GM12878 (cell line): ENCODE results near the gene PLXNA4. TPM values are rescaled to one million over a fixed set of nuclear protein-coding genes. Genes with fewer than 3 reads are reported as not detected.

ENCODE experiments used
- ATAC-seq: fragments of 200-7000 bp; cut with Tn5 transposase; 3 replicates; pipeline ENCODE4 v1.9.1; 2020; ENCODE audit warnings: mild to moderate bottlenecking, moderate library complexity
- BruUV-seq: library from RNA; stranded (reverse); fragments of 400-500 nt; replicated peaks from 2 replicates; lab custom pipeline; 2021; lab: Mats Ljungman, UMichigan
- CTCF ChIA-PET: fragments of 300-600 bp; sonication (Branson Sonifier 250); formaldehyde crosslinking; extraction: SDS; loops from one replicate; lab custom pipeline; 2021; ENCODE audit warnings: inconsistent platforms; lab: Yijun Ruan, JAX
- POLR2A ChIA-PET: fragments of 350-600 bp; formaldehyde crosslinking; extraction: SDS; loops from one replicate; lab custom pipeline; 2021; ENCODE audit warnings: inconsistent platforms; lab: Charles Lee
- RAD21 ChIA-PET: fragments of 300-600 bp; sonication (Branson Sonifier 250); formaldehyde crosslinking; loops from one replicate; lab custom pipeline; 2023; ENCODE audit warnings: antibody characterized with exemption; ENCODE audit not compliant: unreplicated experiment; lab: Charles Lee
- SMC1A ChIA-PET: fragments of 300-600 bp; sonication (Branson Sonifier 250); formaldehyde crosslinking; loops from one replicate; lab custom pipeline; 2023; ENCODE audit not compliant: unreplicated experiment, uncharacterized antibody; lab: Charles Lee
- DNase-seq: peaks from one replicate; pipeline ENCODE4 v3.0.0-alpha.2; 2011; ENCODE audit warnings: low read depth, low spot score
- FAIRE-seq: peaks from 3 replicates; lab custom pipeline; 2011; peaks lifted over from hg19 to GRCh38; lab: Jason Lieb, UNC
- H2AFZ ChIP-seq: 2 replicates; pipeline ENCODE4 v1.6.0; 2011; ENCODE audit warnings: low read depth, low read length, control low read depth; ENCODE audit not compliant: control insufficient read depth
- H3K27ac ChIP-seq: 2 replicates; pipeline ENCODE4 v1.5.1; 2011; ENCODE audit warnings: control low read depth; ENCODE audit not compliant: control insufficient read depth, insufficient read depth
- H3K27me3 ChIP-seq, 2 experiments: replicated peaks in 1 of 2; 2 replicates each; pipeline versions ENCODE4 v1.6.0 to v1.6.1; 2011; ENCODE audit warnings: low read length in 1 of 2; ENCODE audit not compliant: control insufficient read depth in 2 of 2, insufficient read depth in 2 of 2
- H3K36me3 ChIP-seq, 2 experiments: 2 replicates each; pipeline ENCODE4 v1.5.1; 2011; ENCODE audit warnings: low read length in 1 of 2; ENCODE audit not compliant: control insufficient read depth in 2 of 2, insufficient read depth in 2 of 2
- H3K4me1 ChIP-seq: 2 replicates; pipeline ENCODE4 v1.6.1; 2011; ENCODE audit warnings: mild to moderate bottlenecking, low read length, moderate library complexity, mixed read lengths; ENCODE audit not compliant: control insufficient read depth, insufficient read depth
- H3K4me2 ChIP-seq: 2 replicates; pipeline ENCODE4 v1.6.0; 2011; ENCODE audit warnings: control low read depth; ENCODE audit not compliant: control insufficient read depth, insufficient read depth
- H3K4me3 ChIP-seq: fragments of 200-600 bp; sonication (generic); 2 replicates; pipeline ENCODE4 v1.5.1; 2016
- H3K79me2 ChIP-seq: 2 replicates; pipeline ENCODE4 v1.6.0; 2011; ENCODE audit warnings: low read length; ENCODE audit not compliant: control insufficient read depth, insufficient read depth
- H3K9ac ChIP-seq: 2 replicates; pipeline ENCODE4 v1.8.0; 2011; ENCODE audit warnings: low read length, control low read depth, mixed read lengths; ENCODE audit not compliant: control insufficient read depth, insufficient read depth
- H3K9me3 ChIP-seq: replicated peaks from 3 replicates; pipeline ENCODE4 v1.5.1; 2011; ENCODE audit warnings: mild to moderate bottlenecking, low read length; ENCODE audit not compliant: control insufficient read depth, insufficient read depth
- H4K20me1 ChIP-seq: 2 replicates; pipeline ENCODE4 v1.6.0; 2011; ENCODE audit not compliant: control insufficient read depth, insufficient read depth
- ATF7 ChIP-seq: fragments of 450-650 bp; IDR thresholded peaks from 2 replicates; pipeline ENCODE4 v1.6.1; 2016; ENCODE audit warnings: low read depth, mild to moderate bottlenecking
- BCL11A ChIP-seq: IDR thresholded peaks from 2 replicates; pipeline ENCODE4 v1.6.1; 2011; ENCODE audit warnings: low read depth, low read length
- BHLHE40 ChIP-seq, 2 experiments: fragments of 450-650 bp in 1 of 2; IDR thresholded peaks; 2 replicates each; pipeline ENCODE4 v1.6.1; 2011 to 2017; ENCODE audit warnings: low read depth in 2 of 2, borderline replicate concordance in 1 of 2, improper control_type of control experiment in 1 of 2, low read length in 1 of 2, mild to moderate bottlenecking in 1 of 2
- CBFB ChIP-seq: IDR thresholded peaks from 2 replicates; pipeline ENCODE4 v1.6.1; 2016; ENCODE audit warnings: antibody characterized with exemption, low read depth
- CBX3 ChIP-seq: fragments of 200-600 bp; sonication (generic); IDR thresholded peaks from 2 replicates; pipeline ENCODE4 v1.6.1; 2016; ENCODE audit warnings: low read depth, borderline replicate concordance
- CEBPB ChIP-seq, 2 experiments: fragments of 150-350 bp in 1 of 2; IDR thresholded peaks; 2 replicates each; pipeline ENCODE4 v1.6.1; 2012 to 2014; ENCODE audit warnings: low read depth in 2 of 2, low read length in 2 of 2, borderline replicate concordance in 1 of 2, inconsistent platforms in 1 of 2
- CHD1 ChIP-seq: IDR thresholded peaks from 2 replicates; pipeline ENCODE4 v1.6.1; 2012; ENCODE audit warnings: low read depth, low read length, improper control_type of control experiment
- CREM ChIP-seq: IDR thresholded peaks from 2 replicates; pipeline ENCODE4 v1.6.1; 2014; ENCODE audit warnings: antibody characterized with exemption, low read depth
- NFYB ChIP-seq: IDR thresholded peaks from 2 replicates; pipeline ENCODE4 v1.6.1; 2011; ENCODE audit warnings: low read depth, mild to moderate bottlenecking, low read length, improper control_type of control experiment, moderate library complexity; ENCODE audit not compliant: insufficient read depth
- NR2F1 ChIP-seq: fragments of 450-650 bp; conservative IDR thresholded peaks from 2 replicates; pipeline ENCODE4 v1.6.1; 2017; ENCODE audit warnings: mild to moderate bottlenecking
- RAD51 ChIP-seq: fragments of 450-650 bp; IDR thresholded peaks from 2 replicates; pipeline ENCODE4 v1.6.1; 2016; ENCODE audit warnings: moderate library complexity, mild to moderate bottlenecking, inconsistent platforms
- RUNX3 ChIP-seq: IDR thresholded peaks from 2 replicates; pipeline ENCODE4 v1.6.1; 2012; ENCODE audit warnings: low read length, inconsistent platforms
- ZNF207 ChIP-seq: fragments of 450-650 bp; IDR thresholded peaks from 2 replicates; pipeline ENCODE4 v1.6.1; 2014; ENCODE audit warnings: antibody characterized with exemption, mild to moderate bottlenecking, borderline replicate concordance
- ZZZ3 ChIP-seq: IDR thresholded peaks from 2 replicates; pipeline ENCODE4 v1.6.1; 2011; ENCODE audit warnings: low read depth; ENCODE audit not compliant: control insufficient read depth, insufficient read length
- WGBS: methylation state at CpG from one replicate; pipeline ENCODE4 v1.1.6; 2016; ENCODE audit warnings: low lambda C conversion rate; ENCODE audit not compliant: insufficient replicate concordance, insufficient coverage; ENCODE audit errors: missing lambda C conversion rate; 5-methylcytosine and 5-hydroxymethylcytosine counted together
- in situ Hi-C: fragments of 300-500 bp; cut with MboI; formaldehyde crosslinking; loops from 9 replicates; pipeline ENCODE4 v1.14.3; 2018; ENCODE audit warnings: mixed read lengths
- intact Hi-C: fragments of 100-400 bp; cut with micrococcal nuclease; formaldehyde crosslinking; loops from one replicate; pipeline ENCODE4 v1.14.2; 2022; ENCODE audit not compliant: unreplicated experiment
- polyA plus RNA-seq, 11 experiments: library from polyadenylated mRNA; depleted of rRNA in 4 of 11; unstranded in 6 of 11; stranded (reverse) in 5 of 11; fragments of >200 nt; fragmentation: Nextera tagmentation in 4 of 11; fragmentation: Illumina TruSeq in 1 of 11; extraction: Ambion mirVana in 4 of 11; extraction: Trizol in 1 of 11; gene quantifications; 1 replicate in 1 of 11; 2 replicates in 10 of 11; pipeline versions ENCODE4 v1.2.1 to v1.2.3, GENCODE V29; 2011 to 2016; ENCODE audit warnings: inconsistent platforms in 2 of 11, missing spikeins in 2 of 11, low read depth in 1 of 11
- total RNA-seq, 4 experiments: library from RNA; depleted of rRNA in 3 of 4; stranded (reverse); fragments of >200 nt in 3 of 4; fragmentation: Illumina TruSeq in 1 of 4; extraction: Trizol in 1 of 4; gene quantifications; 2 replicates each; pipeline versions ENCODE4 v1.2.1 to v1.2.3, GENCODE V29; 2013 to 2021
- TF ChIP-seq, protein P1 (sequence below): fragments of 450-650 bp; IDR thresholded peaks from 2 replicates; pipeline ENCODE4 v1.6.1; 2018; ENCODE audit warnings: mild to moderate bottlenecking, low read depth, moderate library complexity; ENCODE audit not compliant: partially characterized antibody
- TF ChIP-seq, protein P2 (sequence below): fragments of 450-650 bp; IDR thresholded peaks from 2 replicates; pipeline ENCODE4 v1.6.1; 2018; ENCODE audit warnings: borderline replicate concordance, mild to moderate bottlenecking; ENCODE audit not compliant: partially characterized antibody

PLXNA4 gene
- total and polyA plus RNA-seq, 10 of the 15 experiments (the other 5 are each of a cell fraction or from before 2014, with no cell fraction given), result 0.03 TPM; not detected in 9

DNA sequence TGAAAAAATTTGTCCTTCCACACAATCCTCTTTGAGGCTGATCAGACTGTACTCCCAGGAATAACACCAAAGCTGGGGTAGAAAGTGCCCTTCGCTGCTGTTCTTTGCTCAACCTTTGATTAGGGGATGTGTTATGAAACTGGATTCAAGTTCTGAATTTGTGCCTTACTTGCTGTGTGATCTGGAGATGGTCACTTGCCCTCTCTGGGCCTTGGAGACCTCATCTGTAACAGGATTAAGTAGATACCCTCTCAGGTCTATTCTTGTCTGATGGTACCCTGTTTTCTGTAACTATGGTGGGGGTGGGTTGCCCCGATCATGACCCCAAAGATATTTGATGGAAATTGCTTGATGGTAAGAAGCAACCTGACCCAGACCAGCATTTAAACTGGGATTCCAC, 368.5 kb downstream of the PLXNA4 start (continued):
- TF ChIP-seq NR2F1 (no peak), ATF7 (no peak), CEBPB (IDR thresholded peaks at IDR 0.05; ENCODE audit: borderline replicate concordance in 1 of 2, low read depth in 2 of 2, low read length in 2 of 2) (no peak)
- TF ChIP-seq, all 136 proteins: peak for 0

DNA sequence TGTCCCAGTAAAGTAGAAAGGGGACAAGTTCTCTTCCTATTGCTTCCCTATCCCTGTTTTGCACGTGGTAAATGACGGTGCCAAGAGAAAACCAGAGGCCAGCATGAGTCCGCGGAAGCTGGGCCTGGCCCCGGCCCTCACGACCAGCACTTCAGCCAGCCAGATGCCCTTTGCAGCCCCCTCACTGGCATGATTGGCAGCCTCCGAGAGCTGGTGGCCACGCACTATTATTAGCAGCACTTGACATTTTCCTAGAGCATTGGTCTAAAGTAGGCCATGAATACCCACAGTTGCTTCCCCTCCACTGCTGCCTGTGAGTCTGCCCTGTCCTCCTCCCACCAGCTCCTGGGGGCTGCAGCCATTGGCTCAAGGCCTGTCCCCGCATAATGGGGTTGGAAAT, 369.1 kb downstream of the PLXNA4 start:
- Histone ChIP-seq H3K79me2 (no peaks in the 10 kb centered on the region), H3K36me3 (no peaks in the 10 kb centered on the region), H3K4me3 (no peak overlapping the region), H3K4me2 (no peak overlapping the region), H3K9ac (no peak overlapping the region), H3K9me3 (no peaks in the 10 kb centered on the region), H2AFZ (no peak overlapping the region), H4K20me1 (no peaks in the 10 kb centered on the region), H3K4me1 (no peaks in the 10 kb centered on the region)
- ChIA-PET POLR2A (no interaction called here), RAD21 (no interaction called here)
- DNase-seq (no peak), ATAC-seq (no peak), FAIRE-seq (no peak)
- BruUV-seq, result no TSS peak
- intact Hi-C loops (no loop called here), in situ Hi-C loops (no loop called here)
- WGBS, result 32% methylated on average over 9 of the region's 9 CpGs
- TF ChIP-seq ZZZ3 (no peak), NFYB (no peak), BHLHE40 (IDR thresholded peaks at IDR 0.05; ENCODE audit: borderline replicate concordance in 1 of 2, low read depth in 2 of 2, low read length in 1 of 2) (no peak), RAD51 (no peak), BCL11A (no peak), CHD1 (no peak), CBFB (no peak), CBX3 (no peak), ZNF207 (no peak), RUNX3 (no peak), CREM (no peak)
- TF ChIP-seq, protein P1, sequence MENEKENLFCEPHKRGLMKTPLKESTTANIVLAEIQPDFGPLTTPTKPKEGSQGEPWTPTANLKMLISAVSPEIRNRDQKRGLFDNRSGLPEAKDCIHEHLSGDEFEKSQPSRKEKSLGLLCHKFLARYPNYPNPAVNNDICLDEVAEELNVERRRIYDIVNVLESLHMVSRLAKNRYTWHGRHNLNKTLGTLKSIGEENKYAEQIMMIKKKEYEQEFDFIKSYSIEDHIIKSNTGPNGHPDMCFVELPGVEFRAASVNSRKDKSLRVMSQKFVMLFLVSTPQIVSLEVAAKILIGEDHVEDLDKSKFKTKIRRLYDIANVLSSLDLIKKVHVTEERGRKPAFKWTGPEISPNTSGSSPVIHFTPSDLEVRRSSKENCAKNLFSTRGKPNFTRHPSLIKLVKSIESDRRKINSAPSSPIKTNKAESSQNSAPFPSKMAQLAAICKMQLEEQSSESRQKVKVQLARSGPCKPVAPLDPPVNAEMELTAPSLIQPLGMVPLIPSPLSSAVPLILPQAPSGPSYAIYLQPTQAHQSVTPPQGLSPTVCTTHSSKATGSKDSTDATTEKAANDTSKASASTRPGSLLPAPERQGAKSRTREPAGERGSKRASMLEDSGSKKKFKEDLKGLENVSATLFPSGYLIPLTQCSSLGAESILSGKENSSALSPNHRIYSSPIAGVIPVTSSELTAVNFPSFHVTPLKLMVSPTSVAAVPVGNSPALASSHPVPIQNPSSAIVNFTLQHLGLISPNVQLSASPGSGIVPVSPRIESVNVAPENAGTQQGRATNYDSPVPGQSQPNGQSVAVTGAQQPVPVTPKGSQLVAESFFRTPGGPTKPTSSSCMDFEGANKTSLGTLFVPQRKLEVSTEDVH, result no peak
- TF ChIP-seq, protein P2, sequence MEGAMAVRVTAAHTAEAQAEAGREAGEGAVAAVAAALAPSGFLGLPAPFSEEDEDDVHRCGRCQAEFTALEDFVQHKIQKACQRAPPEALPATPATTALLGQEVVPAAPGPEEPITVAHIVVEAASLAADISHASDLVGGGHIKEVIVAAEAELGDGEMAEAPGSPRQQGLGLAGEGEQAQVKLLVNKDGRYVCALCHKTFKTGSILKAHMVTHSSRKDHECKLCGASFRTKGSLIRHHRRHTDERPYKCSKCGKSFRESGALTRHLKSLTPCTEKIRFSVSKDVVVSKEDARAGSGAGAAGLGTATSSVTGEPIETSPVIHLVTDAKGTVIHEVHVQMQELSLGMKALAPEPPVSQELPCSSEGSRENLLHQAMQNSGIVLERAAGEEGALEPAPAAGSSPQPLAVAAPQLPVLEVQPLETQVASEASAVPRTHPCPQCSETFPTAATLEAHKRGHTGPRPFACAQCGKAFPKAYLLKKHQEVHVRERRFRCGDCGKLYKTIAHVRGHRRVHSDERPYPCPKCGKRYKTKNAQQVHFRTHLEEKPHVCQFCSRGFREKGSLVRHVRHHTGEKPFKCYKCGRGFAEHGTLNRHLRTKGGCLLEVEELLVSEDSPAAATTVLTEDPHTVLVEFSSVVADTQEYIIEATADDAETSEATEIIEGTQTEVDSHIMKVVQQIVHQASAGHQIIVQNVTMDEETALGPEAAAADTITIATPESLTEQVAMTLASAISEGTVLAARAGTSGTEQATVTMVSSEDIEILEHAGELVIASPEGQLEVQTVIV, result no peak
- TF ChIP-seq, all 136 proteins: peak for 0
- ChIA-PET SMC1A (no interaction called here), CTCF (no interaction called here)
- Histone ChIP-seq H3K27ac (no peak overlapping the region), H3K27me3 (no peaks in the 10 kb centered on the region; a peak in 1 of 4 replicates)
